Endothelial cell of umbilical vein (primary cell): ENCODE measurements around the gene ABLIM2. TPM values are rescaled to one million over a fixed set of nuclear protein-coding genes. Genes with fewer than 3 reads are reported as not detected.

ENCODE experiments used
- BruUV-seq: library from RNA; stranded (reverse); fragments of 400-500 nt; replicated peaks from 2 replicates; lab custom pipeline; 2021; lab: Mats Ljungman, UMichigan
- CTCF ChIA-PET: fragments of 300-600, 350-600 bp; sonication (Branson Sonifier 250); formaldehyde crosslinking; loops from one replicate; lab custom pipeline; 2021; ENCODE audit warnings: antibody characterized with exemption, inconsistent platforms; lab: Charles Lee
- POLR2A ChIA-PET: fragments of 300-600, 350-600 bp; sonication (Branson Sonifier 250); formaldehyde crosslinking; loops from one replicate; lab custom pipeline; 2021; ENCODE audit warnings: antibody characterized with exemption, inconsistent platforms; lab: Charles Lee
- DNase-seq: peaks from one replicate; pipeline ENCODE4 v3.0.0-alpha.2; 2011; ENCODE audit warnings: low read depth, low spot score
- FAIRE-seq: peaks from 2 replicates; lab custom pipeline; 2011; peaks lifted over from hg19 to GRCh38; lab: Jason Lieb, UNC
- H2AFZ ChIP-seq: 2 replicates; pipeline ENCODE4 v1.6.0; 2012; ENCODE audit warnings: low read depth, low read length, control low read depth, inconsistent platforms
- H3K27ac ChIP-seq: 2 replicates; pipeline ENCODE4 v1.5.1; 2011; ENCODE audit warnings: low read depth, mild to moderate bottlenecking, control low read depth, low read length, moderate library complexity; ENCODE audit not compliant: insufficient read depth
- H3K27me3 ChIP-seq, 2 experiments: 2 replicates each; pipeline versions ENCODE4 v1.6.0 to v1.6.1; 2011; ENCODE audit warnings: low read length in 2 of 2, mixed read lengths in 1 of 2; ENCODE audit not compliant: control insufficient read depth in 2 of 2, insufficient read depth in 2 of 2
- H3K36me3 ChIP-seq, 2 experiments: 2 replicates in 1 of 2; 3 replicates in 1 of 2; pipeline ENCODE4 v1.5.1; 2011; ENCODE audit warnings: low read length in 2 of 2, mild to moderate bottlenecking in 1 of 2, moderate library complexity in 1 of 2; ENCODE audit not compliant: control insufficient read depth in 2 of 2, insufficient read depth in 2 of 2; ENCODE audit errors: extremely low read depth in 1 of 2
- H3K4me1 ChIP-seq: 3 replicates; pipeline ENCODE4 v1.5.1; 2011; ENCODE audit warnings: mild to moderate bottlenecking, low read length; ENCODE audit not compliant: control insufficient read depth, insufficient read depth; ENCODE audit errors: extremely low read depth
- H3K4me2 ChIP-seq: 2 replicates; pipeline ENCODE4 v1.6.1; 2011; ENCODE audit warnings: low read length, control low read depth, mixed read lengths; ENCODE audit not compliant: insufficient read depth
- H3K4me3 ChIP-seq, 3 experiments: fragments of 200-600 bp in 1 of 3; sonication (generic), shearing (Covaris generic) in 1 of 3; replicated peaks in 1 of 3; 2 replicates each; pipeline ENCODE4 v1.5.1; 2011 to 2016; ENCODE audit warnings: control low read depth in 3 of 3, low read length in 3 of 3, mild to moderate bottlenecking in 2 of 3, inconsistent platforms in 1 of 3, low read depth in 1 of 3, moderate library complexity in 1 of 3; ENCODE audit not compliant: insufficient read depth in 1 of 3
- H3K79me2 ChIP-seq: 2 replicates; pipeline ENCODE4 v1.6.0; 2012; ENCODE audit warnings: low read length, inconsistent platforms; ENCODE audit not compliant: control insufficient read depth, insufficient read depth
- H3K9ac ChIP-seq: replicated peaks from 2 replicates; pipeline ENCODE3; 2011; ENCODE audit warnings: low read length, control low read depth; ENCODE audit not compliant: insufficient read depth; ENCODE audit errors: extremely low read depth
- H3K9me1 ChIP-seq: replicated peaks from 3 replicates; pipeline ENCODE4 v1.6.0; 2011; ENCODE audit warnings: mild to moderate bottlenecking, low read length; ENCODE audit not compliant: control insufficient read depth, insufficient read depth; ENCODE audit errors: extremely low read depth
- H3K9me3 ChIP-seq: replicated peaks from 2 replicates; pipeline ENCODE4 v1.5.1; 2012; ENCODE audit warnings: low read length, inconsistent platforms; ENCODE audit not compliant: control insufficient read depth, insufficient read depth
- H4K20me1 ChIP-seq: replicated peaks from 2 replicates; pipeline ENCODE3; 2011; ENCODE audit warnings: mild to moderate bottlenecking, low read length; ENCODE audit not compliant: control insufficient read depth, insufficient read depth; ENCODE audit errors: extremely low read depth
- CTCF ChIP-seq, 2 donors: IDR thresholded peaks; 1 replicate in 1 of 2; 2 replicates in 1 of 2; pipeline ENCODE4 v1.5.1; 2011; ENCODE audit warnings: low read length in 2 of 2, mild to moderate bottlenecking in 2 of 2, moderate library complexity in 2 of 2, control low read depth in 1 of 2, inconsistent platforms in 1 of 2, low read depth in 1 of 2; ENCODE audit not compliant: insufficient read depth in 1 of 2; ENCODE audit errors: extremely low read depth in 1 of 2
- EZH2 ChIP-seq: IDR thresholded peaks from 2 replicates; pipeline ENCODE4 v1.6.1; 2012; ENCODE audit warnings: borderline replicate concordance, low read depth, mild to moderate bottlenecking, moderate library complexity, low read length, inconsistent platforms; ENCODE audit not compliant: severe bottlenecking
- FOS ChIP-seq: IDR thresholded peaks from 2 replicates; pipeline ENCODE4 v1.6.1; 2011; ENCODE audit warnings: mild to moderate bottlenecking, low read length, moderate library complexity, borderline replicate concordance; ENCODE audit not compliant: insufficient read depth
- GATA2 ChIP-seq: IDR thresholded peaks from 2 replicates; pipeline ENCODE4 v1.7.0; 2011; ENCODE audit warnings: low read depth, mild to moderate bottlenecking, moderate library complexity, mixed read lengths, low read length; ENCODE audit not compliant: insufficient read length, insufficient read depth
- JUN ChIP-seq: IDR thresholded peaks from 2 replicates; pipeline ENCODE4 v1.6.1; 2011; ENCODE audit warnings: borderline replicate concordance, low read depth; ENCODE audit not compliant: insufficient read length, insufficient read depth
- MAX ChIP-seq: IDR thresholded peaks from 2 replicates; pipeline ENCODE4 v1.6.1; 2011; ENCODE audit not compliant: insufficient read depth, insufficient read length
- MYC ChIP-seq: IDR thresholded peaks from one replicate; pipeline ENCODE4 v1.6.1; 2011; ENCODE audit warnings: mild to moderate bottlenecking, low read depth, low read length
- POLR2A ChIP-seq: IDR thresholded peaks from 2 replicates; pipeline ENCODE4 v1.6.1; 2012; ENCODE audit warnings: low read depth, mild to moderate bottlenecking, control low read depth, low read length
- POLR2AphosphoS5 ChIP-seq: IDR thresholded peaks from 2 replicates; pipeline ENCODE4 v1.6.1; 2012; ENCODE audit warnings: low read depth, mild to moderate bottlenecking, control low read depth, low read length, moderate library complexity; ENCODE audit not compliant: insufficient read depth
- dilution Hi-C: fragments of 300-500 bp; cut with MboI; formaldehyde crosslinking; loops from one replicate; pipeline ENCODE4 v1.15.0; 2019; ENCODE audit warnings: low sequenced_read_pairs; ENCODE audit not compliant: extremely low pct_ligation_motif_present
- intact Hi-C: fragments of 100-400 bp; cut with micrococcal nuclease; formaldehyde crosslinking; loops from one replicate; pipeline ENCODE4 v1.10.0; 2022
- polyA plus RNA-seq, 4 experiments: library from polyadenylated mRNA; depleted of rRNA in 3 of 4; stranded (reverse) in 3 of 4; unstranded in 1 of 4; fragments of >200 nt; gene quantifications; 2 replicates each; pipeline versions ENCODE4 v1.2.1 to v1.2.3, GENCODE V29; 2011 to 2012; ENCODE audit warnings: missing spikeins in 1 of 4
- total RNA-seq: library from RNA; stranded (reverse); gene quantifications from 2 replicates; pipeline ENCODE4 v1.2.3, GENCODE V29; 2021

Gene ABLIM2
- total and polyA plus RNA-seq, 2 donors (not counting 3 experiments of a cell fraction or from before 2014, with no cell fraction given), result 0.28 to 0.66 TPM

GRCh38 chr4:7956934-7957656 lies 201.5 kb downstream of the ABLIM2 start:
- dilution Hi-C loops (no loop called here), intact Hi-C loops (loop anchor here (1.0 kb wide), 5 partner anchors 11 to 100 kb away; partner anchors contain the start of gene AFAP1)
- TF ChIP-seq POLR2A (no peak), MYC (no peak), EZH2 (no peak), FOS (no peak), MAX (no peak), JUN (no peak), POLR2AphosphoS5 (no peak), GATA2 (no peak), CTCF (IDR thresholded peaks at IDR 0.05; ENCODE audit: extremely low read depth in 1 of 2, insufficient read depth in 1 of 2, low read depth in 1 of 2, low read length in 2 of 2) (no peak)
- ChIA-PET POLR2A (interaction anchor here (1.8 to 2.2 kb wide), 2 partner anchors 18 to 151 kb away, joined by 5 to 18 read pairs; partner anchors contain the start of gene AFAP1), CTCF (interaction anchor here (1.0 to 2.5 kb wide), 7 partner anchors 10 to 153 kb away, joined by 3 to 17 read pairs (median 8); partner anchors contain the start of gene AFAP1)
- FAIRE-seq, result no peak
- no peaks in the 10 kb centered on the region for H3K27me3 ChIP-seq
- peak overlapping the region; percentile 48 for H3K4me2 ChIP-seq
- DNase-seq, result peak; percentile 83
- H2AFZ ChIP-seq, result no peak overlapping the region
- no peaks in the 10 kb centered on the region for H3K36me3 ChIP-seq
- no peaks in the 10 kb centered on the region for H3K9me3 ChIP-seq
- H4K20me1 ChIP-seq, result no peaks in the 10 kb centered on the region
- peaks cover 38% of the 10 kb centered on the region for H3K4me1 ChIP-seq
- H3K9me1 ChIP-seq, result no peaks in the 10 kb centered on the region
- peak overlapping the region; percentile 41 for H3K9ac ChIP-seq
- H3K4me3 ChIP-seq, result no peak overlapping the region
- peak overlapping the region; percentile 93 for H3K27ac ChIP-seq
- no TSS peak for BruUV-seq
- H3K79me2 ChIP-seq, result no peaks in the 10 kb centered on the region
